GM12892 (cell line): ENCODE measurements around the gene PAXX.

Experiments
- DNase-seq: peaks from one replicate; pipeline ENCODE4 v3.0.0; 2011; ENCODE audit not compliant: insufficient read length
- FAIRE-seq: peaks from 2 replicates; lab custom pipeline; 2011; peaks lifted over from hg19 to GRCh38; lab: Jason Lieb, UNC
- POLR2A ChIP-seq: IDR thresholded peaks from 2 replicates; pipeline ENCODE4 v1.6.1; 2011; ENCODE audit warnings: low read depth, low read length, control low read depth
- POLR2AphosphoS5 ChIP-seq: IDR thresholded peaks from 2 replicates; pipeline ENCODE4 v1.6.1; 2011; ENCODE audit warnings: low read depth, low read length, control low read depth
- TAF1 ChIP-seq: IDR thresholded peaks from 2 replicates; pipeline ENCODE4 v1.6.1; 2011; ENCODE audit warnings: low read depth, mild to moderate bottlenecking, control low read depth, low read length, borderline replicate concordance

PAXX gene

DNA sequence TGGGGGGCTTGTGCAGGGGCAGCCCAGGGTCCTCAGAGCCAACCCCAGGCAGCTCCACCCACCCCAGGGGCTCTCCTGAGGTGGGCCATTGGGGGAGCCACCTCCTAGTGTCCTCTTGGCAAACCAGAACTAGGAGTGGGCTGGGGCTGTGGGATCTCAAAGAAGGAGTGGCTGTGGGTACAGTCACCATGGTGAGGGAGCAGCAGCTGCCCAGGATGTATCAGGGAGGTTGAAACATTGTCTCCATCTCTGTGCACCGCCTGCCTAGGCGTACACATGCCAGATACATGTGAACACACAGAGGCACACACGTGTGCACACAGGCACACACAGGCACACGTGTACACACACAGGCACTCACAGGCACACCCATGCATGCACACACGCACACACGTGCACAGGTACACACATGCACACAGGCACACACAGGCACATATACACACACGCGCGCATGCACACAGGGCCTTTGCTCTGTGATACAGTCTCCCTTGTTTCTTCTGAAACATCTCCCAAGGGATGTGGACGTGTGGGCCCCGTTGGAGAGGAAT is 29.4 kb upstream of the PAXX start:
- FAIRE-seq (no peak), DNase-seq (no peak)
- no peak for TF ChIP-seq TAF1
- no peak for TF ChIP-seq POLR2A
- no peak for TF ChIP-seq POLR2AphosphoS5

DNA sequence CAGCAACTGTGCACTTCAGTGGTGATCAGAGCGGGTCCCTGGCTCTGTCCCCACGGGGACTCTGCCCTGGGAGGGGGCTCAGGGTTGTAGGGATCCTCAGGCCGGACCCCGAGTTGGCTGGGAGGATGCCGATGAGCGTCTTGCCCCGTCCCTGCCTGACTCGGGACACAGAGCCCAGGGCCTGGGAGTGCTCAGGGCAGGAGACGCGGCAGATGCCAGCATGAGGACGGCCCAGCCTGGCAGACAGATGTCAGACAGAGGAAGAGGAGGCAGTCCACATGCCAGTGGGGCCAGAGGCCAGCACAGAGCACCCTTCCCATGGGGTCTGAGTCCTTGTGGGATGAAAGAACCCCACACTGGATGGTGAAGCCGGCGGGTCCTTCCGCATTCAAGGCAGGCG is 28.9 kb upstream of the PAXX start:
- no peak for DNase-seq
- FAIRE-seq: no peak
- no peak for TF ChIP-seq POLR2A

DNA sequence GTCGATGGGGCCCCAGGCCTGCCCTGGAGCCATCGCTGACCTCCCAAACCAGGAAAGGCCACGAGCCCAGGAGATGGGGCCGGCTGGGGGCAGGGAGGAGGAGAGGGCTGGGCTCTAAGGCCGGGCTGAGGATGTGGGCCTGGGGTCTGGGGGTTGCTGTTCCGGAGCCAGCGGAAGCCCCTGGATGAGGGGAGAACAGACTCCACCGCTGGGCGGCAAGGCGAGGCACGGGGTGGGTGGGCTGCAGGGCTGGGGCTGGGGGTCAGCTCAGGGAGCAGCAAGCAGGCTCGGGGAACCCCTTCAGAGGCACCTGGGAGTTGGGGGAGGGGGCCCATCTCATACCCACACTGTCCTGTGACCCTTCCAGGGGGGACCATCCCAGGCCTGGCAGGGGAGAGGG is 28.5 kb upstream of the PAXX start:
- TF ChIP-seq POLR2A (no peak), POLR2AphosphoS5 (no peak), TAF1 (no peak)
- DNase-seq (no peak), FAIRE-seq (no peak)

DNA sequence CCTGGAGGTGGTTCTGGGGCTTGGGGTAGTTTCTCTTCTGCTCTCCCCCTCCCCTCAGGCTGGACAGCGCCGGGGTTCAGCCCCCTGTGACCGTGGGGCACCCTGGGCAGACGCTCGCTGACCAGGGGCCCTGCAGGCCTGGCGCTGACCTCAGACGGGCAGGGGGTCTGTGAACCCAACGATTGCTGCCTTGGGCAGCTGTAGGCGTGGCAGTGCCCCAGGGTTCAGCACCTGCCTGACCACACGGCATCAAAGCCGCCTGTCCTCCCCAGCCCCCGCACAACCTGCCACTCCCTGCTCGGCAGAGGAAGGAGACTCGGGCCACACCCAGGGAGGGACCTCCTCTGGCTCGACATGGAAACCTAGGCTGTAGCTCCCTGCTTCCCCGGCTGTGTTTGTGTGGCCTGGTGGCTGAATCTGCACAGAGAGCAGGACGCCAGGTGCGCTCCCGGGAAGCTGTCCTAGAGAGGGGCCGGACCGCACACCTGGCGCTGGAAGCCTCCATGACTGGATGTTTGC is 28.0 kb upstream of the PAXX start:
- FAIRE-seq (no peak), DNase-seq (no peak)
- TF ChIP-seq TAF1 (no peak), POLR2A (no peak), POLR2AphosphoS5 (no peak)

DNA sequence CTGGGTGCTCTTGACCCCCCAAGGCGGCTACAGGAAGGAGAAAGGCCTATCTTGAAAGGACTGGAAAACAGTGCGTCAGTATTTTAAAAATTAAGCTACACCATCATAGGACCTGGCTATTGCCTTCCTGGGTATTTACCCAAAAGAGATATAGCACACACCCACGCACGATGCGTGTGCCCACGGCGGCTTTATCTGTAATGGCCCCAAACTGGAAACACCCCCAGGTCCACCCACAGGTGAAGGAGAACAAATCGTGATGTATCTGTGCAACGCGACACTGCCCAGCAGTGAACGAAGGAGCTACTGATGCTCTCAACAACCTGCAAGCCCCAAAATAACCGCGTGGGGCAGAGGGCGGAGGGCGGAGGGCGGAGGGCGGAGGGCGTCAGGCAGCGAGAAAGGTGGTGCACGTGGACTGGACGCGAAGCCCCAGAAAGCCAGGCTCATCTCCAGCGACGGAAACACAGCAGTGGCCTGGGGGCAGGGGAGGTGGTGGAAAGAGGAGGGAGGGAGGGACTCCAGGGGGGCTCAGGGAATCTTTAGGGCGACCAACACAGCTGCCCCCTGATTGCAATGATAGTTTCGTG is 27.3 kb upstream of the PAXX start:
- DNase-seq: no peak
- no peak for FAIRE-seq
- TF ChIP-seq POLR2AphosphoS5: no peak
- TF ChIP-seq POLR2A: no peak
- no peak for TF ChIP-seq TAF1

DNA sequence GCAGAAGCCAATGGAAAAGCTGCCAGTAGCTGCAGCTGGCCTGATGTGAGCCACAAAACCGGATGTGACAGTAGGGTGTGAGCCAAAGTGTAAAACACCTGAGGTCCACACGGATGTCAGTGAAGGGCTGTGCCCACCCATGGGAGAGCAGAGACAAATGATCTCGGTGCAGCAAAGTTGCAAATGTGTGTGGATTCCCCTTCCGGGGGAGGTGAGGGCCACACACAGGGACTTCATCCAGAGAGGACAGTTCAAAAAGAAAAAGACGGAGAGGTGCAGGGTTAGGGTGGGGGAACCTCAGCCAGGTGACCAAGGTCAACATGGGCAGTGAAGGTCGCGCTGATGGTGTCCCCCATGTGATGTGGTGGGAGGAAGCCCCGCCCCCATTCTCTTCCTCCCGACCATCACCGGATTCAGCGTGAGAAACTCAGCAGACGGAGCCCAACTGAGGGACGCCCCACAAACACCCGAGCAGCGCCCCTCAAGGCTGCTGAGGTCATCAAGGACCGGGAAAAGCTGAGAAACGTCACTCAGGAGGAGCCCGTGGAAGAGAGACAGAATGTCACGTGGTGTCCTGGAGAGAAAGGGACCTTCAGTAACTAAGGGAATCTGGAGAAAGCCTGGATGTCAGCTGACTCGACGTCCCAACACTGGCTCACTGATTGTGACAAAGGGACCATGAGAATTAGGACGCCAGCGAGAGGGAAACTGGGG is 26.3 kb upstream of the PAXX start:
- no peak for DNase-seq
- TF ChIP-seq POLR2A (no peak), POLR2AphosphoS5 (no peak), TAF1 (no peak)
- FAIRE-seq: no peak

DNA sequence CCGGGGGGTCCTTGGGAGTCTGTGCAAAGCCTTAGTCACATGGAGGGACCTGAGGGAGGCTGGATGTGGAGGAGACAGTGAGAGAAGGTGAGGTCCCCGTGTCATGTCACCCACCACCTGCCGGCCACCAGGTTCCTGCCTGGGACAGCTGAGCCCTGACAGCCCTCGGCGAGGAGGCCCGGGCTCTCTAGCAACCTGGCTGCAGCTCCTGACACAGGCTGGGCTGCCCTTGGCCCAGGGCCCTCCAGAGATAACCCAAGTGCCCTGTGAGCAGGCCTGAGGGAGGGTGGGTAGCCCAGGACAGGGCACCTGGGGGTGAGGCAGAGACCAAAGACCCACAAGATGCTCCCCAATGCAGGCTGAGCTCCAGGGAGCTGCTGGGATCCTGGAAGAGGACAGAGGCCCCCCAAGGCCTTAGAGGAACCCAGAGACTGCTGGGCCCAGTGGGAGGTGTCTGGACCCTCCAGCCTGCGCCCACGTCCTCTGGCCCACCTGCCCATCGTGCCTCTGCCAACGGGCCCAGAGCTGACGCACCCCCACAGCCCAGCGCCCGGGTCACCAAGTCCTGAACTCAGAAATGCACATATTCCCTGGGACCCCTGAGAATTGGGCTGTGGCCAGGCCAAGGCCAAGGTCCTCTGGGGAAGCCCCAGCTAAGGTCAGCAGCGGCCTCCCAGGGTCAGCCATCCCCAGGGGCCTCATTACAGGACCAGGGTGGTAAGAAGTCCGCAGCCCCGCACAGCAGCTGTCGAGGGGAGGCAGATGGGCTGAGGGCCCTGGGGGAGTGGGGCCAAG is 23.7 kb upstream of the PAXX start:
- TF ChIP-seq TAF1 (no peak), POLR2AphosphoS5 (no peak), POLR2A (no peak)
- no peak for FAIRE-seq
- no peak for DNase-seq

DNA sequence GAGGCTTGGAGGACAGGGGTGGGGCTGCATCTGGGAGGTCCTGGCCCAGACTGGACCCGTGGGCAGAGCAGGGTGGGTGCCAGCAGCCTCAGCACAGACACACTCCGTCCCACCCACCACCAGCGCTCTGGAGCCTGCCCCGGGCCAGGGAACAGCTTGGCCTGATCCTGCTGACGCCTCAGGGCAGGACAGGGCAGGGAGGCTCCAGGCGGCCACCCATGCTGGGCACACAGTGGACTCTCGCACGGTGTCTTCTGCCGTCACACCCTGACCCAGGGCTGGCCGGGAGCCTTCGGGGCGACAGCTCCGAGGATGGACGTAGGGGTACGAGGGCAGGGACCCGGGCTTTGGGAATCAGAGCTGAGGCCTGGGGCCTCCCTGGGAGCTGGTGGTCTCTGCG is 23.1 kb upstream of the PAXX start:
- TF ChIP-seq POLR2AphosphoS5: no peak
- TF ChIP-seq TAF1: no peak
- TF ChIP-seq POLR2A: no peak
- no peak for FAIRE-seq
- no peak for DNase-seq

DNA sequence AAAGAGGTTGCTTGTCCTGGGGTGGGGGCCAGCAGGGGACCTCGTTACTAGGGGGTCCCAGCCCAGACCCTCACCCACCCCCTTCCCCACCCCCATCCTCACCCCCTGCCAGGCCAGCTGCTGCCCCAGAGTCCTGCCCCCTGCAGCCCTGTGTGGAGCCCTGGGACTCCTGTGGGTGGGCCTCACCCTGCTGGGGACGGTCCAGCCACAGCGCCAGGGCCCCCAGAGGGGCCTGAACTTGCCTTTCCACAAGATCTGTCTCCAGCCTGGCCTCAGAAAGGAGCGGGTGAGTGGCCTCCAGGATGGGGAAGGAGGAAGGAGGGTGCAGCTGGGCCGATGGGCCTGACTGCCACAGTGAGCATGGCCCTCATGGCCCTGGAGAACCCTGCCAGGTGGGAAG is 22.4 kb upstream of the PAXX start:
- no peak for FAIRE-seq

DNA sequence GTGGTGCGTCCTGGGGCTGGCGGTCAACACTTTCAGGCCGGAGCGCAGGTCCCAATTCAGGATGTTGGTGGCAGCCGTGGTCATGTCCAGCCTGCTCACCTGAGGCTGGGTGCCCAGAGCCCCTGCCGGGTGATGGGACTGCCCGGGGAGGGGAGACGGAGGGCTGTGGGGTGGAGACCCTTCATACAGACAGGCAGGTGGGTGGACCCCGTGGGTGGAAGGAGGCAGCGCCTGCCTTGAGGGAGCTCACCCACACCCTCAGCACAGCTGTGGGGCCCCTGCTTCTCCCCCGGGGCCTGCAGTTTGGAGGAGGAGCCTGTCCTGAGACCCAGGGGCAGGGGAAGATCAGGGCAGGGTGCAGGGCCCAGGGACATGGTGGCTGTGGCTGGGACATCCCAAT is 21.9 kb upstream of the PAXX start:
- FAIRE-seq (no peak), DNase-seq (no peak)
- no peak for TF ChIP-seq TAF1
- TF ChIP-seq POLR2AphosphoS5: no peak
- TF ChIP-seq POLR2A: no peak

More for the DNA sequence above, 22.4 kb upstream of the PAXX start:
- no peak for DNase-seq
- no peak for TF ChIP-seq POLR2A
- TF ChIP-seq TAF1: no peak
- no peak for TF ChIP-seq POLR2AphosphoS5

DNA sequence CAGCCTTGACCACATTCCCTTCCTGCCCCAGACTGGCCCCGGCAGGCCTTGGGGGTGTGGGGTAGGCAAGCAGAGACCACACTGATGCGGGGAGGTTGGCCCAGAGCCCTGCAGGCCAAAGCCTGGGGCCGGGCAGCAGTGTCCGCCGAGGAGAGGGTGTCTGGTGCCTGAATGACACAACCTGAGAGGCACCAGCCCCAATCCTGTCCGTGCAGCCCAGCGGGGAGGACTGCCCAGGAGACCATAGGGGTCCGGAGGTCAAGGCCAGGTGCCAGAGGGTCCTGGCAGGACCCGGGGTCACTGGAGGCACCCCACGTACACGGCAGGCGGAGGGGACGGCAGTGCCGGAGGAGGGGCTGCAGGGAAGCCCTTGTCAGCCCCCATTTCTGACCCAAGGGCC is 20.5 kb upstream of the PAXX start:
- DNase-seq (no peak), FAIRE-seq (no peak)
- TF ChIP-seq POLR2AphosphoS5 (no peak), POLR2A (no peak), TAF1 (no peak)

DNA sequence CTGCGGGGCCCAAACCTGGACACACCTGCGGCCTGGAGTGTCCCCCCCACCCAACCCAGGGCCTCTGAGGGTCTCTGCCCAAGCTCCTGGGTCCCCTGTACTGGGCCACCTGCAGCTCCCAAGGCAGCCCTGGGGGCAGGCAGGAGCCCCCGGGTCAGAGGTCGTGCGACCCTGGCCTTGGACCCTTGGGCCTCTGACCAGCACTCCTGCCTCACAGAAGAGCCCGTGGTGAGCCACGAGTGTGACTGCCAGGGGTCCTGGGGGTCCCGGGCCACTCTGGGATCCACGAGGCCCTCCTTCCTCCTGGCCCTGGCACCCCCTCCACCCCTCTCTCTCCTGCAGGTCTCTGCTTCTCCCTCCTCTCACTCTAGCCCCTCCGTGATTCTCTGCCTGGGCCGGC is 19.9 kb upstream of the PAXX start:
- DNase-seq (no peak), FAIRE-seq (no peak)
- TF ChIP-seq POLR2A (no peak), TAF1 (no peak), POLR2AphosphoS5 (no peak)
